DMS79 treated with DMSO at 0.1 percent for 48 hours (cell line): Measurements from ENCODE around the gene PPFIA1.

Experiments
- DNase-seq: peaks from one replicate; lab custom pipeline; 2025; lab: John Stamatoyannopoulos, UW

Gene PPFIA1

GRCh38 chr11:70270104-70270876 lies at the start of gene PPFIA1:
PPFIA1 (plus strand) TSS chr11:70270690; CDS start chr11:70272173, 1,483 bp downstream.
- DNase-seq: peak; percentile 88

- no peak for DNase-seq
Measured at GRCh38 chr11:70220920-70221319, 49.6 kb upstream of the PPFIA1 start.

- no peak for DNase-seq
Measured at GRCh38 chr11:70225681-70226177, 44.8 kb upstream of the PPFIA1 start.

- DNase-seq: no peak
Measured at GRCh38 chr11:70226183-70226582, 44.3 kb upstream of the PPFIA1 start.

GRCh38 chr11:70226967-70227366 lies 43.5 kb upstream of the PPFIA1 start:
- DNase-seq: no peak

- DNase-seq: no peak
Measured at GRCh38 chr11:70229737-70230136, 40.8 kb upstream of the PPFIA1 start.

- no peak for DNase-seq
Measured at GRCh38 chr11:70230151-70230839, 40.2 kb upstream of the PPFIA1 start.

GRCh38 chr11:70230840-70231710 lies 39.4 kb upstream of the PPFIA1 start:
- DNase-seq: no peak

GRCh38 chr11:70233034-70233433 lies 37.5 kb upstream of the PPFIA1 start:
- no peak for DNase-seq

- no peak for DNase-seq
Measured at GRCh38 chr11:70233511-70233934, 37.0 kb upstream of the PPFIA1 start.

- no peak for DNase-seq
Measured at GRCh38 chr11:70233962-70234361, 36.5 kb upstream of the PPFIA1 start.

- DNase-seq: no peak
Measured at GRCh38 chr11:70240337-70240736, 30.2 kb upstream of the PPFIA1 start.

GRCh38 chr11:70241709-70242108 lies 28.8 kb upstream of the PPFIA1 start:
- no peak for DNase-seq

GRCh38 chr11:70242885-70243284 lies 27.6 kb upstream of the PPFIA1 start:
- no peak for DNase-seq

- DNase-seq: peak; percentile 23
Measured at GRCh38 chr11:70243912-70244652, 26.4 kb upstream of the PPFIA1 start.

GRCh38 chr11:70244698-70245097 lies 25.8 kb upstream of the PPFIA1 start:
- no peak for DNase-seq

GRCh38 chr11:70246196-70246595 lies 24.3 kb upstream of the PPFIA1 start:
- DNase-seq: no peak

GRCh38 chr11:70247042-70247709 lies 23.3 kb upstream of the PPFIA1 start:
- DNase-seq: no peak

- DNase-seq: no peak
Measured at GRCh38 chr11:70247710-70248072, 22.8 kb upstream of the PPFIA1 start.

GRCh38 chr11:70250876-70251658 lies 19.4 kb upstream of the PPFIA1 start:
- DNase-seq: no peak
